SK-N-SH (cell line): ENCODE results near the gene TXNDC11. TPM values are rescaled to one million over a fixed set of nuclear protein-coding genes. Genes with fewer than 3 reads are reported as not detected.

Experiments used
- CTCF ChIA-PET: fragments of 300-600, 350-600 bp; formaldehyde crosslinking; extraction: SDS; loops from one replicate; lab custom pipeline; 2021; lab: Yijun Ruan, JAX
- POLR2A ChIA-PET: fragments of 350-600 bp; sonication (Branson Sonifier 250); formaldehyde crosslinking; extraction: SDS; loops from one replicate; lab custom pipeline; 2020; ENCODE audit warnings: antibody characterized with exemption, inconsistent platforms; lab: Yijun Ruan, JAX
- DNase-seq: peaks from one replicate; pipeline ENCODE4 v3.0.0; 2012
- H2AFZ ChIP-seq: fragments of 200-600 bp; sonication (generic); 2 replicates; pipeline ENCODE4 v1.8.1; 2016; ENCODE audit warnings: antibody characterized with exemption, mild to moderate bottlenecking, low read depth
- H3F3A ChIP-seq: fragments of 200-600 bp; sonication (generic); replicated peaks from 2 replicates; pipeline ENCODE3; 2016; ENCODE audit warnings: antibody characterized with exemption, mild to moderate bottlenecking; ENCODE audit not compliant: insufficient read depth
- H3K27ac ChIP-seq, 2 experiments: fragments of 200-500 bp in 1 of 2; fragments of 200-600 bp in 1 of 2; sonication (Bioruptor generic) in 1 of 2; sonication (generic), shearing (Covaris generic) in 1 of 2; 2 replicates each; pipeline versions ENCODE4 v1.5.1 to v1.6.1; 2014 to 2016; ENCODE audit warnings: low read depth in 2 of 2, inconsistent platforms in 1 of 2, low read length in 1 of 2, mild to moderate bottlenecking in 1 of 2, mixed read lengths in 1 of 2
- H3K27me3 ChIP-seq: fragments of 200-600 bp; sonication (generic), shearing (Covaris generic); 2 replicates; pipeline ENCODE4 v1.6.1; 2016; ENCODE audit warnings: mixed run types; ENCODE audit not compliant: insufficient read depth
- H3K36me3 ChIP-seq, 2 experiments: fragments of 200-500 bp in 1 of 2; fragments of 200-600 bp in 1 of 2; sonication (Bioruptor generic) in 1 of 2; sonication (generic) in 1 of 2; replicated peaks in 1 of 2; 2 replicates each; pipeline versions ENCODE3 to v1.5.1; 2014 to 2016; ENCODE audit warnings: low read length in 1 of 2, mild to moderate bottlenecking in 1 of 2; ENCODE audit not compliant: insufficient read depth in 2 of 2, control insufficient read depth in 1 of 2
- H3K4me1 ChIP-seq, 2 experiments: fragments of 200-500 bp in 1 of 2; fragments of 200-600 bp in 1 of 2; sonication (Bioruptor generic) in 1 of 2; sonication (generic), shearing (Covaris generic) in 1 of 2; 2 replicates each; pipeline versions ENCODE4 v1.5.1 to v1.6.1; 2014 to 2016; ENCODE audit warnings: low read depth in 1 of 2, low read length in 1 of 2, mixed run types in 1 of 2; ENCODE audit not compliant: insufficient read depth in 2 of 2, control insufficient read depth in 1 of 2
- H3K4me2 ChIP-seq: fragments of 200-600 bp; sonication (generic), shearing (Covaris generic); 2 replicates; pipeline ENCODE4 v1.6.1; 2017; ENCODE audit warnings: mixed run types
- H3K4me3 ChIP-seq, 2 experiments: fragments of 200-500 bp in 1 of 2; fragments of 200-600 bp in 1 of 2; sonication (Bioruptor generic) in 1 of 2; sonication (generic), shearing (Covaris generic) in 1 of 2; 2 replicates each; pipeline versions ENCODE4 v1.5.1 to v1.8.1; 2014 to 2016; ENCODE audit warnings: low read depth in 2 of 2, inconsistent platforms in 1 of 2, low read length in 1 of 2, mild to moderate bottlenecking in 1 of 2, mixed read lengths in 1 of 2, moderate library complexity in 1 of 2
- H3K79me2 ChIP-seq: fragments of 200-600 bp; sonication (generic); 2 replicates; pipeline ENCODE4 v1.8.1; 2017; ENCODE audit warnings: mild to moderate bottlenecking; ENCODE audit not compliant: insufficient read depth
- H3K9ac ChIP-seq: fragments of 200-600 bp; sonication (generic); 2 replicates; pipeline ENCODE4 v1.6.1; 2017; ENCODE audit warnings: mixed run types
- H3K9me2 ChIP-seq: fragments of 200-600 bp; sonication (generic); 2 replicates; pipeline ENCODE4 v1.6.1; 2017; ENCODE audit warnings: mixed run types
- H3K9me3 ChIP-seq: fragments of 200-600 bp; sonication (generic); 2 replicates; pipeline ENCODE4 v1.6.1; 2017; ENCODE audit warnings: mixed run types, mild to moderate bottlenecking, moderate library complexity
- H4K20me1 ChIP-seq: fragments of 200-600 bp; sonication (generic); 2 replicates; pipeline ENCODE4 v1.6.1; 2017; ENCODE audit warnings: mild to moderate bottlenecking, mixed run types; ENCODE audit not compliant: insufficient read depth
- ELF1 ChIP-seq: IDR thresholded peaks from 2 replicates; pipeline ENCODE4 v1.4.0; 2012
- GABPA ChIP-seq: IDR thresholded peaks from 2 replicates; pipeline ENCODE4 v1.4.0; 2012; ENCODE audit warnings: low read depth, mild to moderate bottlenecking
- JUND ChIP-seq: IDR thresholded peaks from 2 replicates; pipeline ENCODE4 v1.4.0; 2012
- MEF2A ChIP-seq: IDR thresholded peaks from 2 replicates; pipeline ENCODE4 v1.4.0; 2012; ENCODE audit warnings: low read depth, borderline replicate concordance
- MXI1 ChIP-seq: IDR thresholded peaks from 2 replicates; pipeline ENCODE4 v1.6.1; 2012; ENCODE audit warnings: mild to moderate bottlenecking, low read depth, low read length, improper control_type of control experiment
- NFIC ChIP-seq: IDR thresholded peaks from 2 replicates; pipeline ENCODE4 v1.4.0; 2012; ENCODE audit warnings: borderline replicate concordance
- POLR2AphosphoS5 ChIP-seq: IDR thresholded peaks from 2 replicates; pipeline ENCODE4 v1.6.1; 2012; ENCODE audit warnings: low read depth, low read length
- RCOR1 ChIP-seq: fragments of 150-350 bp; IDR thresholded peaks from 2 replicates; pipeline ENCODE4 v1.6.1; 2017; ENCODE audit warnings: antibody characterized with exemption, low read length
- RXRA ChIP-seq: IDR thresholded peaks from 2 replicates; pipeline ENCODE4 v1.4.0; 2012; ENCODE audit warnings: low read depth, mild to moderate bottlenecking, borderline replicate concordance
- SMC3 ChIP-seq: IDR thresholded peaks from 2 replicates; pipeline ENCODE4 v1.6.1; 2012; ENCODE audit warnings: low read depth, low read length, improper control_type of control experiment
- TEAD4 ChIP-seq: IDR thresholded peaks from 2 replicates; pipeline ENCODE4 v1.4.0; 2012; ENCODE audit warnings: mild to moderate bottlenecking, borderline replicate concordance; ENCODE audit not compliant: insufficient read depth
- WGBS: methylation state at CpG from one replicate; pipeline ENCODE4 v1.1.6; 2017; ENCODE audit warnings: low lambda C conversion rate; 5-methylcytosine and 5-hydroxymethylcytosine counted together
- polyA plus RNA-seq, 3 experiments: library from polyadenylated mRNA; depleted of rRNA; stranded (reverse); fragments of >200 nt; gene quantifications; 2 replicates each; pipeline ENCODE4 v1.2.3, GENCODE V29; 2012
- TF ChIP-seq, protein P1 (sequence below): IDR thresholded peaks from 2 replicates; pipeline ENCODE4 v1.4.0; 2012; ENCODE audit warnings: low read depth
- TF ChIP-seq, protein P2 (sequence below): fragments of 150-350 bp; IDR thresholded peaks from 2 replicates; pipeline ENCODE4 v1.6.1; 2016; ENCODE audit warnings: mild to moderate bottlenecking, low read depth, low read length
- TF ChIP-seq, protein P3 (sequence below): IDR thresholded peaks from 2 replicates; pipeline ENCODE4 v1.4.0; 2012; ENCODE audit warnings: low read depth, borderline replicate concordance
- TF ChIP-seq, protein P4 (sequence below): IDR thresholded peaks from 2 replicates; pipeline ENCODE4 v1.6.1; 2012; ENCODE audit warnings: mild to moderate bottlenecking, low read depth, low read length, moderate library complexity

TXNDC11 gene
- polyA plus RNA-seq, 1 of the 3 experiments (the other 2 are of a cell fraction): 37.0 TPM

DNA sequence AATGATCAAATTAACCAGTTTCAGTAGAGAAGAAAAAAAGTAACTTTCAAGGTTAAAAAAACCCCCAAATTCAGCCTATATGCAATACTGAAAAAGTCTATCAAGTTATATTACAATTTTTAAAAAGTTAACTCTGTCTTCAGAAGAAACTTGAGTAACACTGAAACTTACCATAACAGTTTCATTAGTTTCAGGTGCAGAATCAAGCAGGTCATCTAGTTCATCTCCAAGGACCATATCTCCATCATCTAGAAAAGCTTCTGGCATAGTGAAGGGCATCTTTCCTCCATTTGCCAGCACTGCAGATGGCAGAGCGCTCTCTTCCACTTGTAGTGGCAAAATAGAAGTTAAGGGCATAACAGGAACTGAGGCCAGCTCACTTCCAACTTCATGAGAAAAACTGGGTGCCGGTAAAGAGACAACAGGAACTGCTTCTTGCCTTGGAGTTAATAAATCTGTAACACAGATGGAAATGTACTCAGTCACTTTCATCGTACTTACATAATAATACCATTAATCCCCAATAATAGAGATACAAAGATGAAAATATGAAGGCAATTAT is 31.5 kb upstream of the TXNDC11 start:
- Histone ChIP-seq H3K9ac (no peak overlapping the region), H3K4me2 (no peak overlapping the region), H2AFZ (no peak overlapping the region), H3K79me2 (peaks cover 71% of the 10 kb centered on the region), H3K27me3 (no peaks in the 10 kb centered on the region), H3K27ac (no peak overlapping the region), H3F3A (peaks cover 1% of the 10 kb centered on the region), H3K4me3 (no peak overlapping the region), H3K9me3 (no peaks in the 10 kb centered on the region), H3K9me2 (no peaks in the 10 kb centered on the region), H4K20me1 (no peaks in the 10 kb centered on the region), H3K36me3 (peaks cover 52 to 80% of the 10 kb centered on the region in 2 experiments), H3K4me1 (no peaks in the 10 kb centered on the region)
- TF ChIP-seq MXI1 (no peak), ELF1 (no peak), POLR2AphosphoS5 (no peak), RXRA (no peak), NFIC (no peak), TEAD4 (no peak), SMC3 (no peak), JUND (no peak), GABPA (no peak), MEF2A (no peak), RCOR1 (no peak)
- TF ChIP-seq, protein P1, sequence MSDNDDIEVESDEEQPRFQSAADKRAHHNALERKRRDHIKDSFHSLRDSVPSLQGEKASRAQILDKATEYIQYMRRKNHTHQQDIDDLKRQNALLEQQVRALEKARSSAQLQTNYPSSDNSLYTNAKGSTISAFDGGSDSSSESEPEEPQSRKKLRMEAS: no peak
- TF ChIP-seq, protein P2, sequence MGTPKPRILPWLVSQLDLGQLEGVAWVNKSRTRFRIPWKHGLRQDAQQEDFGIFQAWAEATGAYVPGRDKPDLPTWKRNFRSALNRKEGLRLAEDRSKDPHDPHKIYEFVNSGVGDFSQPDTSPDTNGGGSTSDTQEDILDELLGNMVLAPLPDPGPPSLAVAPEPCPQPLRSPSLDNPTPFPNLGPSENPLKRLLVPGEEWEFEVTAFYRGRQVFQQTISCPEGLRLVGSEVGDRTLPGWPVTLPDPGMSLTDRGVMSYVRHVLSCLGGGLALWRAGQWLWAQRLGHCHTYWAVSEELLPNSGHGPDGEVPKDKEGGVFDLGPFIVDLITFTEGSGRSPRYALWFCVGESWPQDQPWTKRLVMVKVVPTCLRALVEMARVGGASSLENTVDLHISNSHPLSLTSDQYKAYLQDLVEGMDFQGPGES: no peak
- TF ChIP-seq, protein P3, sequence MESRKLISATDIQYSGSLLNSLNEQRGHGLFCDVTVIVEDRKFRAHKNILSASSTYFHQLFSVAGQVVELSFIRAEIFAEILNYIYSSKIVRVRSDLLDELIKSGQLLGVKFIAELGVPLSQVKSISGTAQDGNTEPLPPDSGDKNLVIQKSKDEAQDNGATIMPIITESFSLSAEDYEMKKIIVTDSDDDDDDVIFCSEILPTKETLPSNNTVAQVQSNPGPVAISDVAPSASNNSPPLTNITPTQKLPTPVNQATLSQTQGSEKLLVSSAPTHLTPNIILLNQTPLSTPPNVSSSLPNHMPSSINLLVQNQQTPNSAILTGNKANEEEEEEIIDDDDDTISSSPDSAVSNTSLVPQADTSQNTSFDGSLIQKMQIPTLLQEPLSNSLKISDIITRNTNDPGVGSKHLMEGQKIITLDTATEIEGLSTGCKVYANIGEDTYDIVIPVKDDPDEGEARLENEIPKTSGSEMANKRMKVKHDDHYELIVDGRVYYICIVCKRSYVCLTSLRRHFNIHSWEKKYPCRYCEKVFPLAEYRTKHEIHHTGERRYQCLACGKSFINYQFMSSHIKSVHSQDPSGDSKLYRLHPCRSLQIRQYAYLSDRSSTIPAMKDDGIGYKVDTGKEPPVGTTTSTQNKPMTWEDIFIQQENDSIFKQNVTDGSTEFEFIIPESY: no peak
- TF ChIP-seq, protein P4, sequence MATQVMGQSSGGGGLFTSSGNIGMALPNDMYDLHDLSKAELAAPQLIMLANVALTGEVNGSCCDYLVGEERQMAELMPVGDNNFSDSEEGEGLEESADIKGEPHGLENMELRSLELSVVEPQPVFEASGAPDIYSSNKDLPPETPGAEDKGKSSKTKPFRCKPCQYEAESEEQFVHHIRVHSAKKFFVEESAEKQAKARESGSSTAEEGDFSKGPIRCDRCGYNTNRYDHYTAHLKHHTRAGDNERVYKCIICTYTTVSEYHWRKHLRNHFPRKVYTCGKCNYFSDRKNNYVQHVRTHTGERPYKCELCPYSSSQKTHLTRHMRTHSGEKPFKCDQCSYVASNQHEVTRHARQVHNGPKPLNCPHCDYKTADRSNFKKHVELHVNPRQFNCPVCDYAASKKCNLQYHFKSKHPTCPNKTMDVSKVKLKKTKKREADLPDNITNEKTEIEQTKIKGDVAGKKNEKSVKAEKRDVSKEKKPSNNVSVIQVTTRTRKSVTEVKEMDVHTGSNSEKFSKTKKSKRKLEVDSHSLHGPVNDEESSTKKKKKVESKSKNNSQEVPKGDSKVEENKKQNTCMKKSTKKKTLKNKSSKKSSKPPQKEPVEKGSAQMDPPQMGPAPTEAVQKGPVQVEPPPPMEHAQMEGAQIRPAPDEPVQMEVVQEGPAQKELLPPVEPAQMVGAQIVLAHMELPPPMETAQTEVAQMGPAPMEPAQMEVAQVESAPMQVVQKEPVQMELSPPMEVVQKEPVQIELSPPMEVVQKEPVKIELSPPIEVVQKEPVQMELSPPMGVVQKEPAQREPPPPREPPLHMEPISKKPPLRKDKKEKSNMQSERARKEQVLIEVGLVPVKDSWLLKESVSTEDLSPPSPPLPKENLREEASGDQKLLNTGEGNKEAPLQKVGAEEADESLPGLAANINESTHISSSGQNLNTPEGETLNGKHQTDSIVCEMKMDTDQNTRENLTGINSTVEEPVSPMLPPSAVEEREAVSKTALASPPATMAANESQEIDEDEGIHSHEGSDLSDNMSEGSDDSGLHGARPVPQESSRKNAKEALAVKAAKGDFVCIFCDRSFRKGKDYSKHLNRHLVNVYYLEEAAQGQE: no peak
- ChIA-PET POLR2A (no interaction called here), CTCF (interaction anchor here (1.3 kb wide), 1 partner anchor 23 kb away, joined by 5 read pairs; the partner anchor contains the start of gene ZC3H7A)
- no peak for DNase-seq
- WGBS: 98% methylated on average over 3 of the region's 3 CpGs
